Stimulated activated CD4-positive, alpha-beta T cell treated with anti-CD3 and anti-CD28 coated beads, Interleukin-2, amount 100 ng/mL, for 48 hours (primary cell): ENCODE measurements around the gene LCNL1.
"Not testable (repeated sequence)": the region's sequence is repeated elsewhere in the genome, so short reads cannot be mapped to it uniquely, and the experiment has no call there.

Experiments
- DNase-seq, 2 donors: peaks; one replicate each; pipeline ENCODE4 v3.0.0-alpha.2; 2020

The LCNL1 gene

GRCh38 chr9:137028263-137029057 is 45.7 kb downstream of the LCNL1 start:
- peak; percentile 57 to 69 for DNase-seq

- peak; percentile 80 to 84 for DNase-seq
Observed at GRCh38 chr9:137029058-137029936, 46.5 kb downstream of the LCNL1 start.

GRCh38 chr9:137030006-137030405 is 47.2 kb downstream of the LCNL1 start:
- no peak for DNase-seq

- DNase-seq = peak in 1 of 2 donors; percentile 32
Observed at GRCh38 chr9:137030538-137031527, 48.0 kb downstream of the LCNL1 start.

- no peak for DNase-seq
Observed at GRCh38 chr9:137031904-137032640, 49.3 kb downstream of the LCNL1 start, which contains the start of gene FUT7. TSS of gene FUT7 (minus strand) at chr9:137032088. CDS start at chr9:137031991, 97 bp downstream.

GRCh38 chr9:137032858-137033257 is 50.1 kb downstream of the LCNL1 start:
- DNase-seq = no peak

GRCh38 chr9:137033481-137033880 is 50.7 kb downstream of the LCNL1 start:
- DNase-seq = not testable (repeated sequence)

- no peak for DNase-seq
Observed at GRCh38 chr9:137034039-137034708, 51.4 kb downstream of the LCNL1 start.

GRCh38 chr9:137034709-137035506 is 52.1 kb downstream of the LCNL1 start:
- DNase-seq = peak; percentile 83 to 86
